ENCODE data around the gene GATA3. TPM values are rescaled to one million over a fixed set of nuclear protein-coding genes. Genes with fewer than 3 reads are reported as not detected.

The GATA3 gene
- total and polyA plus RNA-seq, 9 of the 15 experiments (the other 6 are each of a cell fraction or from before 2014, with no cell fraction given) = 0.01 to 0.24 (median 0.09) TPM; not detected in 6

DNA sequence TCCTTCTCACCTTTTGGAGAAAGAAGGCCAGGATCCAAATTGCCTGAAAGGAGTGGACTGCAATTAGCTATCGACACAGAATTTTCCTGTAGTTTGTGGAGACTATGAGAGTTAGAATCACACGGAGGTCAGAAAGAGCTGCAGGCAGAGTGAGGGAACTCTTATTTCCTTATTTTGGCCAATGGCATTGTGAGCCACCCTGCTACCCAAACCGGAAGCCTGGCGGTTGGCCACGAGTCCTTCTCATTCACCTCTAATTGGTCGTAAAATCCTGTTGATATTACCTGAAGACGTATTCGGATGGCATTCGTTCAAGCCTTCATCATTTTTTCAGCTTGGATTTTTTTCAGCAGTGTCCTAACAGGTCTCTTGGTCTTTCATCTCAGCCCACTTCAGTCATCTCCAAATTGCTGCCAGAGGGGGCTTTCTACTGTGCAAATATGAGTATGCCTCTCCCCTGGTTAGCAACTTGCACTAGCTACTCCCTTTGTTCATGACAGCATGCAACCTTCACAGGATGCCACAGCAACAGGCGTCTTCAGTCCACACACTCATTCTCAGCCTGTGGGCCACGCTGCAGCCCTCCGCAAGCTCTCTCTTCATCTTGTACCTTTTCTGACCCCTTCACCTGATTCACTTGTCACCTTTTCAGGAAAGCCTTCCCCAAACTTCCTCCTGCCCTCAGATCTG, 66.9 kb downstream of the GATA3 start:
- TF ChIP-seq CCNT2 (IDR thresholded peaks at IDR 0.05; ENCODE audit: borderline replicate concordance, extremely low read depth, insufficient read length, low read depth, low read length) (no peak), GABPA (tag; conservative IDR thresholded peaks at IDR 0.05; ENCODE audit: low read depth) (no peak), ZNF121 (CRISPR knock-in tag; conservative IDR thresholded peaks at IDR 0.05) (no peak), SMARCA5 (IDR thresholded peaks at IDR 0.05) (no peak), POLR2AphosphoS5 (IDR thresholded peaks at IDR 0.05; ENCODE audit: control insufficient read depth, insufficient read depth, low read depth, low read length) (no peak), KLF1 (tag; IDR thresholded peaks at IDR 0.05) (no peak), SOX6 (IDR thresholded peaks at IDR 0.05) (no peak), HCFC1 (IDR thresholded peaks at IDR 0.05; ENCODE audit: low read depth, low read length) (no peak), CBX8 (IDR thresholded peaks at IDR 0.05; ENCODE audit: borderline replicate concordance, extremely low read depth, low read depth, low read length, poor library complexity, severe bottlenecking) (no peak), POLR3A (IDR thresholded peaks at IDR 0.05; ENCODE audit: borderline replicate concordance, extremely low read depth, insufficient read depth, insufficient read length) (no peak), DNMT1 (IDR thresholded peaks at IDR 0.05) (no peak), ZNF24 (IDR thresholded peaks at IDR 0.05) (no peak)
- TF ChIP-seq, protein P1, sequence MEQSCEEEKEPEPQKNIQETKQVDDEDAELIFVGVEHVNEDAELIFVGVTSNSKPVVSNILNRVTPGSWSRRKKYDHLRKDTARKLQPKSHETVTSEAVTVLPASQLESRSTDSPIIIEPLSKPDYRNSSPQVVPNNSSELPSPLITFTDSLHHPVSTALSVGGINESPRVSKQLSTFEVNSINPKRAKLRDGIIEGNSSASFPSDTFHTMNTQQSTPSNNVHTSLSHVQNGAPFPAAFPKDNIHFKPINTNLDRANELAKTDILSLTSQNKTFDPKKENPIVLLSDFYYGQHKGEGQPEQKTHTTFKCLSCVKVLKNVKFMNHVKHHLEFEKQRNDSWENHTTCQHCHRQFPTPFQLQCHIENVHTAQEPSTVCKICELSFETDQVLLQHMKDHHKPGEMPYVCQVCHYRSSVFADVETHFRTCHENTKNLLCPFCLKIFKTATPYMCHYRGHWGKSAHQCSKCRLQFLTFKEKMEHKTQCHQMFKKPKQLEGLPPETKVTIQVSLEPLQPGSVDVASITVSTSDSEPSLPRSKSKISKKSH (CRISPR knock-in tag; IDR thresholded peaks at IDR 0.05) = no peak
- TF ChIP-seq, protein P2, sequence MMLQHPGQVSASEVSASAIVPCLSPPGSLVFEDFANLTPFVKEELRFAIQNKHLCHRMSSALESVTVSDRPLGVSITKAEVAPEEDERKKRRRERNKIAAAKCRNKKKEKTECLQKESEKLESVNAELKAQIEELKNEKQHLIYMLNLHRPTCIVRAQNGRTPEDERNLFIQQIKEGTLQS (IDR thresholded peaks at IDR 0.05) = no peak
- TF ChIP-seq, protein P2 (CRISPR knock-in tag; conservative IDR thresholded peaks at IDR 0.05) = no peak
- TF ChIP-seq, protein P3, sequence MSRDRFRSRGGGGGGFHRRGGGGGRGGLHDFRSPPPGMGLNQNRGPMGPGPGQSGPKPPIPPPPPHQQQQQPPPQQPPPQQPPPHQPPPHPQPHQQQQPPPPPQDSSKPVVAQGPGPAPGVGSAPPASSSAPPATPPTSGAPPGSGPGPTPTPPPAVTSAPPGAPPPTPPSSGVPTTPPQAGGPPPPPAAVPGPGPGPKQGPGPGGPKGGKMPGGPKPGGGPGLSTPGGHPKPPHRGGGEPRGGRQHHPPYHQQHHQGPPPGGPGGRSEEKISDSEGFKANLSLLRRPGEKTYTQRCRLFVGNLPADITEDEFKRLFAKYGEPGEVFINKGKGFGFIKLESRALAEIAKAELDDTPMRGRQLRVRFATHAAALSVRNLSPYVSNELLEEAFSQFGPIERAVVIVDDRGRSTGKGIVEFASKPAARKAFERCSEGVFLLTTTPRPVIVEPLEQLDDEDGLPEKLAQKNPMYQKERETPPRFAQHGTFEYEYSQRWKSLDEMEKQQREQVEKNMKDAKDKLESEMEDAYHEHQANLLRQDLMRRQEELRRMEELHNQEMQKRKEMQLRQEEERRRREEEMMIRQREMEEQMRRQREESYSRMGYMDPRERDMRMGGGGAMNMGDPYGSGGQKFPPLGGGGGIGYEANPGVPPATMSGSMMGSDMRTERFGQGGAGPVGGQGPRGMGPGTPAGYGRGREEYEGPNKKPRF (IDR thresholded peaks at IDR 0.05; ENCODE audit: low read depth, low read length) = no peak
- no peak for ATAC-seq
- Histone ChIP-seq H3K9me1 (ENCODE audit: control insufficient read depth, insufficient read depth, low read length) (no peaks in the 10 kb centered on the region), H3K4me2 (ENCODE audit: insufficient read depth, low read length) (no peak overlapping the region), H3K36me3 (ENCODE audit: control insufficient read depth, insufficient read depth, low read length) (no peaks in the 10 kb centered on the region), H2AFZ (ENCODE audit: low read depth, low read length) (no peak overlapping the region), H4K20me1 (replicated peaks; ENCODE audit: control insufficient read depth, insufficient read depth, low read length) (no peaks in the 10 kb centered on the region), H3K4me3 (no peak overlapping the region), H3K79me2 (ENCODE audit: control insufficient read depth, insufficient read depth, low read length) (no peaks in the 10 kb centered on the region), H3K27ac (ENCODE audit: extremely low read depth, low read depth, low read length) (no peak overlapping the region), H3K4me1 (replicated peaks in 1 of 2; ENCODE audit: control insufficient read depth in 2 of 2, insufficient read depth in 2 of 2, low read length in 2 of 2) (no peaks in the 10 kb centered on the region), H3K27me3 (ENCODE audit: control insufficient read depth in 2 of 2, insufficient read depth in 2 of 2, low read length in 2 of 2) (no peaks in the 10 kb centered on the region), H3K9me3 (replicated peaks; ENCODE audit: control insufficient read depth, insufficient read depth, low read depth, low read length) (0 out of 2 replicates have a peak, but pooled peaks cover 2% of the 10 kb centered on the region), H3K9ac (ENCODE audit: insufficient read depth in 1 of 2, low read depth in 2 of 2, low read length in 2 of 2) (no peak overlapping the region)
- no TSS peak for BruUV-seq (replicated peaks)
- CTCF ChIA-PET (ENCODE audit: low intra/inter-chr PET ratio) = no interaction called here
- intact Hi-C loops (cut with micrococcal nuclease) (no loop called here), in situ Hi-C loops (cut with MboI) (no loop called here)
- POLR2A ChIA-PET = no interaction called here
- 2% methylated on average over 12 of the region's 12 CpGs for WGBS (ENCODE audit: insufficient coverage, low coverage, missing lambda C conversion rate)
- FAIRE-seq = no peak
- DNase-seq (ENCODE audit: extremely low read depth in 1 of 4, low spot score in 3 of 4) = no peak
